Activated CD4-positive, alpha-beta T cell treated with anti-CD3 and anti-CD28 coated beads for 36 hours (primary cell): ENCODE results near the gene PCNT. TPM values are rescaled to one million over a fixed set of nuclear protein-coding genes. Genes with fewer than 3 reads are reported as not detected.

Source experiments
- ATAC-seq: fragments of 200-7000 bp; cut with Tn5 transposase; one replicate; pipeline ENCODE4 v1.10.0; 2021; ENCODE audit warnings: mild to moderate bottlenecking, moderate library complexity
- CTCF ChIA-PET: fragments of 350-600 bp; sonication (Branson Sonifier 250); formaldehyde crosslinking; loops from one replicate; lab custom pipeline; 2021; ENCODE audit warnings: antibody characterized with exemption; lab: Charles Lee
- POLR2A ChIA-PET: fragments of 350-600 bp; sonication (Branson Sonifier 250); formaldehyde crosslinking; loops from one replicate; lab custom pipeline; 2021; ENCODE audit warnings: antibody characterized with exemption, inconsistent platforms; lab: Charles Lee
- DNase-seq: peaks from one replicate; pipeline ENCODE4 v3.0.0-alpha.2; 2020
- H3K27ac Mint-ChIP-seq: one replicate; pipeline ENCODE4 v1.8.0; 2021; ENCODE audit warnings: mixed read lengths
- H3K27me3 Mint-ChIP-seq: one replicate; pipeline ENCODE4 v1.8.0; 2021; ENCODE audit warnings: mixed read lengths
- H3K36me3 Mint-ChIP-seq: one replicate; pipeline ENCODE4 v1.8.0; 2021; ENCODE audit warnings: low read depth, mixed read lengths
- H3K4me1 Mint-ChIP-seq: one replicate; pipeline ENCODE4 v1.8.0; 2021; ENCODE audit warnings: mixed read lengths
- H3K4me3 Mint-ChIP-seq: one replicate; pipeline ENCODE4 v1.8.0; 2021; ENCODE audit warnings: mild to moderate bottlenecking, moderate library complexity, mixed read lengths
- H3K9me3 Mint-ChIP-seq: one replicate; pipeline ENCODE4 v1.8.0; 2021; ENCODE audit warnings: low read depth, mixed read lengths
- intact Hi-C, 2 experiments: fragments of 100-400 bp; cut with DNase I in 1 of 2; cut with micrococcal nuclease in 1 of 2; formaldehyde crosslinking; loops; one replicate each; pipeline versions ENCODE4 v1.14.2 to v1.15.1; 2022 to 2024; cut with DNase I, micrococcal nuclease
- total RNA-seq, 2 experiments: library from RNA; stranded (reverse); gene quantifications; one replicate each; pipeline ENCODE4 v1.2.3, GENCODE V29; 2021

Gene PCNT
- total RNA-seq, 2 experiments from 2014 or later = 46.5 to 47.7 TPM

- H3K9me3 Mint-ChIP-seq = no peaks in the 10 kb centered on the region
- ATAC-seq (no peak), DNase-seq (no peak)
- intact Hi-C loops = no loop called here
- H3K27ac Mint-ChIP-seq = no peak overlapping the region
- ChIA-PET CTCF (no interaction called here), POLR2A (no interaction called here)
- peaks cover 43% of the 10 kb centered on the region for H3K36me3 Mint-ChIP-seq
- H3K27me3 Mint-ChIP-seq = no peaks in the 10 kb centered on the region
- H3K4me1 Mint-ChIP-seq = no peaks in the 10 kb centered on the region
- H3K4me3 Mint-ChIP-seq = no peak overlapping the region
These were observed 28.2 kb downstream of the PCNT start for GRCh38 chr21:46352164-46352515.

DNA sequence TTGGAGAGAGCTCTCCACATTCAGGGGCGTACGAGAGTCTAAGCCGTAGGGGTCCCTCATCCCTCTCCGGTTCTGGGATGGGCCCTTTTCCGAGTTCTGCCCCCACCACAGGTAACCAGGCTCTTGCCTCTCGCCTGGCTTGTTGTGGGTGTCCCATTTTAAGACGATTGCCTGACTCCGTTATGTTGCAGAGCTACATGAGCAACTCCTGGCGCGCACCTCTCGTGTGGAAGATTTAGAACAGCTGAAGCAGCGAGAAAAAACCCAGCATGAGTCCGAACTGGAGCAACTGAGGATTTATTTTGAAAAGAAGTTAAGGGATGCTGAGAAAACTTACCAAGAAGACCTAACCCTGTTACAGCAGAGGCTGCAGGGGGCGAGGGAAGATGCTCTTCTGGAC is 29.0 kb downstream of the PCNT start:
- Mint-ChIP-seq H3K4me1 (no peaks in the 10 kb centered on the region), H3K9me3 (no peaks in the 10 kb centered on the region), H3K36me3 (peaks cover 44% of the 10 kb centered on the region), H3K4me3 (no peak overlapping the region), H3K27ac (no peak overlapping the region), H3K27me3 (no peaks in the 10 kb centered on the region)
- intact Hi-C loops = no loop called here
- DNase-seq (no peak), ATAC-seq (no peak)
- POLR2A ChIA-PET = no interaction called here
- CTCF ChIA-PET = no interaction called here

DNA sequence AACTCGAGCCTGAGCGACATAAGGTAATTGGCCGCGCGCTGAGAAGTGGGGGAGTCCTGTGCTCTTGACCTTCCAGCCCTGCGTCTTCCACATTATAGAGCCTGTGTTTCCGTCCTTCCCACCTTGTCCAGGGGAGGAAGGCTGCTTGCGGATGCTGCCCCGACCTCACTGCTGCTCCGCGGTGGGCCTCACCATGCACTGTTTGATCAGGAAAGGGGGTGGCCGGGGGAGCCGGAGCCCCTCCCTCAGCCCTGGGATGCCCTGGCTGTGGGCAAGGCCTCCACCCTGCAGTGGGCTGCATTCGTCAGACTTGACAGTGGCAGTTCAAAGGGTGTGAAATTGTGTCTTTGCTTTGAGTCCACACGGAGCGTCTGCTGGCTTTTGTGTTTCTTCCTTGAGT is 30.1 kb downstream of the PCNT start:
- Mint-ChIP-seq H3K4me1 (no peaks in the 10 kb centered on the region), H3K4me3 (no peak overlapping the region), H3K9me3 (no peaks in the 10 kb centered on the region), H3K27ac (no peak overlapping the region), H3K27me3 (no peaks in the 10 kb centered on the region), H3K36me3 (peaks cover 45% of the 10 kb centered on the region)
- DNase-seq (no peak), ATAC-seq (no peak)
- CTCF ChIA-PET = no interaction called here
- POLR2A ChIA-PET = no interaction called here
- intact Hi-C loops = no loop called here

GRCh38 chr21:46354518-46354917 is 30.6 kb downstream of the PCNT start:
- POLR2A ChIA-PET = no interaction called here
- intact Hi-C loops = no loop called here
- H3K36me3 Mint-ChIP-seq = peaks cover 43% of the 10 kb centered on the region

DNA sequence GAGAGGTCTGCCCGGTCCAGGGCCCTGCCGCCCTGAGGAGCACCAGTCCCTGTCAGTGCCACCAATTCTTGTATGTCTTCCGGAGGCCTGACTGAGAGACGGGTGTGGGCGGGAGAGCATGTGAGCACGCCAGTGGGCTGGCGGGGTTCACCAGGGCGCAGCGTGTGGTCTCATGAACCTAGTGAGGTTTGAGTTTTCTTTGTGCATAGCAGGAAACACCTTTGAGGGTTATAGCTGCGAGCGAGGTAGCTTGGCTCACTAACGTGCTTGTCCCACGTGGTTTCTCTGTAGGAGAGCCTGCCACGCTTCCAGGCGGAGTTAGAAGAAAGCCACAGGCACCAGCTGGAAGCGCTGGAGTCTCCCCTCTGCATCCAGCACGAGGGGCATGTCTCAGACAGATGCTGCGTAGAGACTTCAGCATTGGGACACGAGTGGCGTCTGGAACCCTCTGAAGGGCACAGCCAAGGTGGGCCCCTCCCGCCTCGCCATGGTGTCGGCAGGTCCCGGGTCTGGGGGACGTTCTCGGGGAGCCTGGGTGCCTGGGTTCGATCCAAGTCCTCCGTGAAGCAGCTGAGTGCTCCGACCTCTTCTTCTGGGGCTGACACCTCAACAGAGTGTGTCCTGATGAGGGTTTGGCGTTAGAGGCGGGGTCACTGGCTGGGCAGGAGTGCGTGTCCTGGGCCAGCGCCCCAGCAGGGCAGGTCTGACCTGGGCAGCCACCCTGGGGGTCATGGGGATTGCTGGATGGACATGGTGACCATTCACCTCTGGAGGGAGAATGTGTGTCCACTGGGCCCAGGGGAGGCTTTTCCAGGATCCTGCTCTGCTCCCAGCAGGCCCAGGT is 31.4 kb downstream of the PCNT start:
- ATAC-seq = no peak
- Mint-ChIP-seq H3K9me3 (no peaks in the 10 kb centered on the region), H3K27ac (no peak overlapping the region), H3K4me3 (no peak overlapping the region), H3K4me1 (no peaks in the 10 kb centered on the region), H3K27me3 (no peaks in the 10 kb centered on the region), H3K36me3 (peaks cover 41% of the 10 kb centered on the region)
- intact Hi-C loops = no loop called here
- no peak for DNase-seq
- ChIA-PET POLR2A (no interaction called here), CTCF (no interaction called here)

More at GRCh38 chr21:46354518-46354917, 30.6 kb downstream of the PCNT start:
- Mint-ChIP-seq H3K27ac (no peak overlapping the region), H3K27me3 (no peaks in the 10 kb centered on the region), H3K4me3 (no peak overlapping the region), H3K9me3 (no peaks in the 10 kb centered on the region), H3K4me1 (no peaks in the 10 kb centered on the region)
- CTCF ChIA-PET = interaction anchor here (0.5 kb wide), 1 partner anchor 54 kb away, joined by 3 read pairs; no protein-coding TSS in a partner anchor
- ATAC-seq (no peak), DNase-seq (no peak)

DNA sequence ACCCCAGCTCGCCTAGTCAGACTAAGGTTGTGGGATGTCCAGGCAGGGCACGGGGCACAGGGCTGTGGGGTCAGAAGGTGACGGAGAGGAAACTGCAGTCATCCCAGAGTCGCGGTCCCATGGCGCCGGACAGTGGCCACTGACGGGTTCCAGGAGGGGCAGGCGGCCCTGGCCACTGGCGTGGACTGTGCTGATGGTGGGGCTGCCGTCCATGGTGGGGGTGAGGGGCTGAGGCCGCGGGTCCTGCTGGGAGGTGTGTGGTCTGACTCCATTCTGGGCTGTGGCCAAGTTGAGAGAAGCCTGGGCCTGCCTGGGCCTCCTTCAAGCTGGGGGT is 32.0 kb downstream of the PCNT start:
- ATAC-seq = no peak
- H3K27me3 Mint-ChIP-seq = no peaks in the 10 kb centered on the region
- H3K36me3 Mint-ChIP-seq = peaks cover 41% of the 10 kb centered on the region

GRCh38 chr21:46356494-46357334 is 32.8 kb downstream of the PCNT start:
- CTCF ChIA-PET = interaction anchor here (0.7 kb wide), 1 partner anchor 39 kb away, joined by 3 read pairs; no protein-coding TSS in a partner anchor
- intact Hi-C loops = no loop called here
- DNase-seq = no peak
- Mint-ChIP-seq H3K27ac (no peak overlapping the region), H3K27me3 (no peaks in the 10 kb centered on the region), H3K4me3 (no peak overlapping the region), H3K9me3 (no peaks in the 10 kb centered on the region), H3K4me1 (no peaks in the 10 kb centered on the region), H3K36me3 (peaks cover 42% of the 10 kb centered on the region)
- no peak for ATAC-seq
- POLR2A ChIA-PET = no interaction called here

More for the DNA sequence above, 32.0 kb downstream of the PCNT start:
- intact Hi-C loops = no loop called here
- CTCF ChIA-PET = no interaction called here
- no peak for DNase-seq
- POLR2A ChIA-PET = no interaction called here
- Mint-ChIP-seq H3K4me3 (no peak overlapping the region), H3K27ac (no peak overlapping the region), H3K9me3 (no peaks in the 10 kb centered on the region), H3K4me1 (no peaks in the 10 kb centered on the region)

DNA sequence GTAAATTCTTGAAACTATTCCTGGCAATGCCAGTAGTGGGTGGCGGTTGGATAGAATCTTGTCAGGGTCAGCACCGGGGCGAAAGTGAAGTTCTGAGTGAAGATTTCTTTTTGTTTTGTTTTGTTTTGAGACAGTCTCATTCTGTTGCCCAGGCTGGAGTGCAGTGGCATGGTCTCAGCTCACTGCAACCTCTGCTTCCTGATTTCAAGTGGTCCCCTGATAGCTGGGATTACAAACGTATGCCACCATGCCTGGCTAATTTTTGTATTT is 33.3 kb downstream of the PCNT start:
- Mint-ChIP-seq H3K4me1 (peaks cover 4% of the 10 kb centered on the region), H3K4me3 (no peak overlapping the region), H3K27me3 (no peaks in the 10 kb centered on the region), H3K27ac (no peak overlapping the region), H3K9me3 (no peaks in the 10 kb centered on the region), H3K36me3 (peaks cover 46% of the 10 kb centered on the region)
- CTCF ChIA-PET = interaction anchor here (0.7 kb wide), 1 partner anchor 40 kb away, joined by 3 read pairs; no protein-coding TSS in a partner anchor
- no peak for ATAC-seq
- POLR2A ChIA-PET = no interaction called here
- no peak for DNase-seq
- intact Hi-C loops = no loop called here

- no peaks in the 10 kb centered on the region for H3K9me3 Mint-ChIP-seq
- ChIA-PET CTCF (no interaction called here), POLR2A (no interaction called here)
- no peak overlapping the region for H3K27ac Mint-ChIP-seq
- no peak for ATAC-seq
- H3K4me3 Mint-ChIP-seq = no peak overlapping the region
- peaks cover 46% of the 10 kb centered on the region for H3K36me3 Mint-ChIP-seq
- peaks cover 4% of the 10 kb centered on the region for H3K4me1 Mint-ChIP-seq
- intact Hi-C loops = no loop called here
- no peak for DNase-seq
- H3K27me3 Mint-ChIP-seq = no peaks in the 10 kb centered on the region
These were observed 33.9 kb downstream of the PCNT start for GRCh38 chr21:46357684-46358425.

DNA sequence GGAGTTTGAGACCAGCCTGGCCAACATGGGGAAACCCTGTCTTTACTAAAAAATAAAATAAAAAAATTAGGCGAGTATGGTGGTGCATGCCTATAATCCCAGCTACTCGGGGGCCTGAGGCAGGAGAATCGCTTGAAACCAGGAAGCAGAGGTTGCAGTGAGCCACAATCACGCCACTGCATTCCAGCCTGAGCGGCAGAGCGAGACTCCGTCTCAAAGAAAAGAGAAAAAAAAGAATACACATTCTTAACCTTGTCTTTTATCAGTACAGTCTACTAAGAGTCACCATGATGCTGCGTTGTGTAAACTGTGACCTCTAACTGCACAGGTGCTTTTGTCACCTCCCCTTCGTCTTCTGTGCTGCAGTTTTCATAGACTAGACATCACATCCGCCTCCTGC is 37.2 kb downstream of the PCNT start:
- Mint-ChIP-seq H3K27ac (no peak overlapping the region), H3K4me1 (peaks cover 4% of the 10 kb centered on the region), H3K27me3 (no peaks in the 10 kb centered on the region), H3K36me3 (peaks cover 41% of the 10 kb centered on the region), H3K4me3 (no peak overlapping the region), H3K9me3 (no peaks in the 10 kb centered on the region)
- ChIA-PET POLR2A (no interaction called here), CTCF (no interaction called here)
- DNase-seq (no peak), ATAC-seq (no peak)
- intact Hi-C loops = no loop called here

DNA sequence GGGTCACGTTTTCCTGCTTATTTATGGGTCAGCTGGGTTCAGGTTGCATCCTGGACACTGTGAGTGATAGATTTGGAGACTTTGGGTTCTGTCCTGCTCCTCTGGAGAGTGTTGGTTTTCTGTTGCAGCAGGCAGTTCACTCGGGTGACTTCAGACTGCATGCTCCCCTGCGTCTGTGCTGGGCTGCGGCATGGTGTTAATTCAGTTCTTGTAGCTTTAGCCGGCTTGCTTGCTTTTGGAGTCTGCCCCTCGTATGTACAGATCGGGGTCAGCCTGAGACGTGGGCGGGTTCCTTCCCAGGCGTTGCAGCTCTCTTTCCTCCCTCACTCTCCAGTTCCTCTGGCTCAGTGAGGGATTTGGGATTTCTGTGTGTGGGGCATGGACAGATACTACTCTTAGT is 38.0 kb downstream of the PCNT start:
- Mint-ChIP-seq H3K27ac (no peak overlapping the region), H3K36me3 (peaks cover 48% of the 10 kb centered on the region), H3K27me3 (no peaks in the 10 kb centered on the region), H3K9me3 (no peaks in the 10 kb centered on the region), H3K4me1 (peaks cover 4% of the 10 kb centered on the region), H3K4me3 (no peak overlapping the region)
- ChIA-PET POLR2A (no interaction called here), CTCF (no interaction called here)
- intact Hi-C loops = no loop called here
- no peak for DNase-seq
- no peak for ATAC-seq
